Measurements from ENCODE around the gene SCG2.

- TF ChIP-seq CTCF (IDR thresholded peaks at IDR 0.05): no peak
- no peak for TF ChIP-seq POLR2A (IDR thresholded peaks at IDR 0.05)
Measured at GRCh38 chr2:223642506-223642905, 40.3 kb upstream of the SCG2 start.

Data from Peyer's patch (tissue), 4 donors.